Kidney tubule cell (primary cell): ENCODE results near the gene SSTR1.

Source experiments
- DNase-seq: peaks from one replicate; pipeline ENCODE4 v3.0.0-alpha.2; 2018; ENCODE audit warnings: low spot score

SSTR1 gene

DNA sequence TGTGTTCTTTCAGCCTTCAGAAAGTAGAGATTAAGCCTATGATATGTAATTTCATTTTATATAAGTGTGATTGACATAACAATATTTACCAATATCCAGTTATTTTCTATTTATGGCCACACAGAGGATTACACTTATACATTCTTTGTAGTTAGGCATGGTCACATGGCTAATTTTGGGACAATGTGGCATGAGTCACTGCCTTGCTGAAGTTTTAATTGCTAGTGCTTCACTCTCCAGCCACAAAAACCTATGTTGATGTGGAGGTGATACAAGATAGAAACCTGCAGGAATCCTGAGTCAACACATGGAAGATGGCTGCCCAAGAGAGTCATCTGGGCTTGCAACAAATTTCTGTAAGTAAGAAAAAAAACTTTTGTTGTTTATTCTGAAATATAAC, 31.2 kb downstream of the SSTR1 start:
- no peak for DNase-seq

DNA sequence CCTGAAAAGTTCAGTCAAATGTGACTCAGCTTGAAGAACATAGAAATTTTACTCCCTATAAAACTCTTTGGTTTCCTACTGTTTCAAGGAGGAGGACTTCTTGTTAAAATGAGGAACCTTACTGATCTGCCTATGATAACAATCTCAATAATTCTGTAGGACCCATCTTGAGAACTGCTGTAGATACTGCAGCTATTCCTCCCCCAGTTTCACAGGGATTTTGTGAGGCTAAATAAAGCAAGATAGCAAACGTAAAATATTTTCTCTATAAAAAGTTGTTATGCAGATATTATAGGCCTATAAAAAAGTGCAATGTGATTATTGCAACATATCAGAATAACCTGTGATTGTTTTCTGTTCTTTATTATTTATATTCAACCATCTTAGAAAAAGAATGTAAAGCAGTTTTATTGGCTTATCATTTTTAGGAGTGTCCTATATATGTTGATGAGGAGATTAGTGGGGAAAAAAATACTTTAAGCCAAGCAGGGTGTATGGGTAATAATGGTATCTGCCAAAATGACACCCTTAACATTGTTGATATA, 36.1 kb downstream of the SSTR1 start:
- DNase-seq = no peak

DNA sequence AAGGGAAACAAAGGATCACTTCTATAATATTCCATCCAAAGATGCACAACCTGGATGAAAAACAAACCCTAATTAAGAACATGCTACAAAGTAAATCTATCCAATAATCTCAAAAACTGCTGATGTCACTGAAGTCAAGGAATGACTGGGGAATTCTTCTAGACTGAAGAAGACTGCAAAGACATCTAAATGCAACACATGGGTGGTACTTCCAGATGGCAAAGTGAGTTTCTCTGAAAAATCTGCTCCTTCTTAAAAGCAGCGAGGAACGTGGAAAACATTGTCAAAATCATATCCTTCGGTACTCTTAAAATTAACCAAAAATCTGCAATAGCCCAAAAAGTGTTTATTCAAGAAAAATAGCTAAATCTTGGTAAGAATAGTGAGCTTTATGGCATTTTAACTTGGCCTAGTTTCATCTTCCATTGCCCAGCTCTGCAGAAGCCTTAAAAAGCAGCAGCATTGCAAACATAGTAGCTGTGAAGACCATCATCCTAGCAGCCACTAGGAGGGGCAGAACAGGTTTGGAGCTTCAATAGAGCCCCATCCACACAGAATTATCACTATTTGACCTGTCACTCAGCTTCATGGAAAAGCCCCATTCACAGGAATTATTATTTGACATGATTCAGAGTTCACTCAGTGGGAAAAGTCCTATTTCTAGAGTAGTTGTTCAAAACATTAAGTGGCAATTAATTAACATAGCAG, 40.8 kb downstream of the SSTR1 start:
- no peak for DNase-seq

DNA sequence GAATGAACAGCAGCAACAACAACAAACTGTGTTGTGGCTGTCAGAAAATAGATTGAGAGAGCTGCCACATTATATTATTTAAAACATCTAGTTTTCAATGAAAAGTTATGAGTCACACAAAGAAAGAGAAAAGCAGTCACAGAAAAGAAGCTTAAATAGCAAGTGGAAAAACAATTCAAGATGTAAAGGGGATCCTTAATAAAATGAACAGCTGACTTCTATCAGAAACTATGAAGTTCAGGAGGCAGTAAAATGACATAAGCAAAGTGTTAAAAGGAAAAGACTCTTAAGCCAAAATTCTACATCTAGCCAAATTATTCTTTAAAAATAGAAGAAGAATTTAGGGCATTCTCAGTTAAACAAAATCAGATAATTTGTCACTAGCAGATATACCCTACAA, 42.6 kb downstream of the SSTR1 start:
- no peak for DNase-seq

DNA sequence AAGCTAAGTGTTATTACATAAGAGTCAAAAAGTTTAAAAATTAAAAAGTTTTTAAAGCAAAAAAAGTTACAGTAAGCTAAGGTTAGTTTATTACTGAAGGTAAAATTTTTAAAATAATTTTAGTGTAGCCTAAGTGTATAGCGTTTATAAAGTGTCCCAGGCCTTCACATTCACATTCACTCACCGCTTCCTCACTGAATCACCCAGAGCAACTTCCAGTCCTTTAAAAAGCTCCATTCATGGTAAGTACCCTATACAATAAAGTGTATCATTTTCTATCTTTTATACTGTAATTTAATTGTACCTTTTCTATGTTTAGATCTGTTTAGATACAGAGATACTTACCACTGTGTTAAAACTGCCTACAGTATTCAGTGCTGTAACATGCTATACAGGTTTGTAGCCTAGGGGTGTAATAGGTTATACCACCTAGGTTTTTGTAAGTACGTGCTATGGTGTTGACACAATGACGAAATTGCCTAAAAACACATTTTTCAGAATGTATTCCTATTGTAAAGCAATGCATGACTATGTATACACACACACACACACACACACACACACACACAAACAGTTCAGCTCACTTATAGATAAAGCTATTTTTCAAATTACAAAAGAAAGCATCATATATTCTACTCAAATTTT, 44.5 kb downstream of the SSTR1 start:
- no peak for DNase-seq

DNA sequence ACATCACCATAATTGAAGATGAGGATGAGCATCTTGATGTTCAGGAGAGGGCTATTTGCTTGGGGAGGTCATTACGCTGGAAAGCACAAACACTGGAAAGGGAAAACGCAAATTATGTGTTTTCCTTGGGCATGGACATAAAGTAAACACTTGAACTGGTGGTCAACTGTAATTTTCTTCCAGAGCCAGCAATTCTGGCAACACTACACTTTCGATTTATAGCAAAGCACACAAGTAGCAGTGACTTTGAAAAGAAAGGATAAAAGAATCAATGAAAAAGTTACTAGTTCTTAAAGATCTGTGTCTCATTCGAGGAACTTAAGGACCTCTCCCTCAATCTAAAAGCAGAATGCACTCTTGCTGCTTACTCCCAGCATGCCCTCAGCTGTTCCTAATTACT, 46.0 kb downstream of the SSTR1 start:
- no peak for DNase-seq

DNA sequence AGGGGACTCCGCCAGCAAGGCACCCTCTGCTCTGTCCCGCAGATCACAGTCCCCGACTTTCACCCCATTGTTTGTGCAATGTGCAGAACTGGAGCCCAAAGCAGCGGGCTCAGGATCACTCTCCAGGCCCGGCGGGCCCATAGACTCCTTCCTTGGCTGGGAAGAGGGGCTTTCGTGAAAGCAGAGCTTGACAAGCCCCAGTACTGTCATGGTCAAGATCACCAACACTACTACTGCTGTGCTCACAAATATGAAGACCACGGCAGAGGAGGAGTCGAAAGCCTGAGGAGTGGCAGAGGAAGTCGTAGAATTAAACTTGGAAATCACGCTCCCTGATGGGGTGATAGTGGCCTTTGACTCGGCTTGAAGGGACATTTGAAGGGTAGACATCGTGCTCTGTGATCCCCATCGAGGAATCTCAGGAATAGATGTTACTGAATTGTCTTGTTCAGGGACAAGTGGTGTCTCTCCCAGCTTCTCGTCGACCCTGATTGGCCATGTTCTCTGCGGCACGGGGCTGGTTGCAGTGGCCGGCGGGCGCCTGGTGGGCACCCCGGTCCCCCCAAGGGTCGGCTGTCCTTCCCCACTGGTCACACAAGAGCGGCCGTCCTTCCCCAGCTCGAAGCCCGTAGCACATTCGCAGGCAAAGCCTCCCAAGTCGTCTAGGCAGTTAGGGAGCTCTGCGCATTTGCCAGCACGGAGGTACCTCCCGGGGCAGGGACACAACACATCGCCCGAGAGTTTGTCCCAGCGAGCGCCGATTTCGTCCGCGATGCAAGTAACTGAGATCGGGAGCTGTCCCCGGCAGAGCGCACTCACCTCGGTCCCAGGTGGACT, 47.1 kb downstream of the SSTR1 start:
- no peak for DNase-seq

DNA sequence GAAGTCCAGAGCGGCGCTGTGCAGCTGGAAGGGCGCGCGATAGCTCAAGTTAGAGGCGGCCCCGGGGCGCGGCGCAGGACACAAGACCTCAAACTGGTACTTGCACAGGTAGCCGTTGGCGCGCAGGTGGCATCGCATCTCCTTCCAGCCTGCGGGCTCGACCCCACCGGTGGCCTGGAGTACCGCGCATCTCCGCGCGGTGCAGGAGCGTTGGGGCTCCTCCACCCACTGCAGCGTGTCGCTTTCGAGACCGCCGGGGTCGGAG, 47.6 kb downstream of the SSTR1 start:
- peak; percentile 18 for DNase-seq

DNA sequence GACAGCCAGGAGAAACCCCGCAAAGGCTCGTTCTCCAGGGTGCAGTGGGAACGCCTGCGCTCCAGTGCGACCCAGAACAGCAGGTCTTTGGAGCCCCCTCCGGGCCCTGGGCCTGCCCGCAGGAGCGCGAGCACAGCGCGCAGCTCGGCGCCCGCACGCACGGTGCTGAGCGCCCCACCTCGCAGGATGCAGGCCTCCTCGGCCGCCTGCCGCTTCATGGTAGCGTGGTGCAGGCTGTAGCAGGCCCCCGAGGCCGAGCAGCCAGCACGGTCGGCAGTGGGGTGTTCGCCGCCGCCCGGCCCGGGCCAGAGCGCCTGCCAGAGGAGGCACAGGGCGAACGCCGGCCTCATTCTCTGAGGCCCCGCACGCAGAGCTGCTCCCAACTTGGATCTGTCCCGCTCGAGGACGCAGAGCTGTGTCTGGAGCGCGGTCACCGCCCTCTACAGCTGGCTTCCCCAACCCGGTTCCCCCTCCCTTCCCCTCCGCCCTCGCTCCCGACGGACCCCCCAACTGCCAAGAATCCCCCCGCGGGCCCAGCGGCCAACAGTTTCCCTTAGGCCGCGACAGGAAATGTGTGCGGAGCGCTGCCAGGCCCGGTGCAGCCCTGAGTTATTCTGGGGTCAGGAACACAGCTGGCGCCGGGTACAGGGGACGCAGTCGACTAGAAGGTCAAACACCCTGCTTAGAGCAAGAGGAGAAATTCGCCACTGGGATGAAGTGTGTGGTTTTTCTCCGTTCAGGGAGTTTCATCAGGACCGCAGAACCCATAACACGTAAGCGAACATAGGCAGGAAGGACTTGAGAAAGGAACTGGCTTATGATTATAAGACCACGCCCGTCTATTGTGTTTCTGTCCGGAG, 48.2 kb downstream of the SSTR1 start, which contains the start of gene CLEC14A:
Gene CLEC14A, minus strand, starts transcription at position 421 of the 860 bp plus-strand sequence. Its CDS starts 71 bp downstream, at position 350.
- no peak for DNase-seq

DNA sequence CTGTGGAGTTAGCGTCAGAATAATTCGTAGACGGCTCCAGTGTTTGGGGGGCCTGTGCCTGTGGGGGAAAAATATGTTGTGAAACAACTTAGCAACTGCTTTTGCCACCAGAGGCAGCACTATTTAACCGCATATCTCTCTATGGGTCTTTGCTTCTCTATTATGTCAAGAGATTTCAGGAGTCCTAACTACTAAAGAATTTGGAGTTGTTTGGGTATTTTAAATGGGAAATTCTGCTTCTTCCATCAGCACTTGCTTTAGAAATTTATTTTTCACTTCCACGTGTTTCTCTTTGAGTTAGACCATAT, 48.8 kb downstream of the SSTR1 start:
- DNase-seq = no peak

DNA sequence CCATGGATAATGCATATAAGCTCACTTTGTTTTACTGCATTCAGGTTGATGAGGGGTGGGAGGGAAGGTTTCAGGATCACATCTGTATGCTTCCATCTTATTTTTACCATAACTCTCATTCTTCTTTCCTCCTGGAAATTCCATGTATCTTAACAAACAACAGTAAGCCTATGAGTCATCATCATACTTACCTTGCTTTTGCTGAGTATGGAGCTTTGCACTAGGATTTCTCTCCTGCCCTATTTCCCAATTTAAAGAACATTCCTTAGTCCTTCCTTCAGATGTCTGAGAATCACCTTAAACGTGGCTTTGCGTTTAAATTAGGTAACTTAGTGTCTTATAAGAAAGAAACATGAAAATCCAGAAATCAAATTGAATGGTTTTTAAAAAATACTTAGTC, 49.8 kb downstream of the SSTR1 start:
- DNase-seq = peak; percentile 38

DNA sequence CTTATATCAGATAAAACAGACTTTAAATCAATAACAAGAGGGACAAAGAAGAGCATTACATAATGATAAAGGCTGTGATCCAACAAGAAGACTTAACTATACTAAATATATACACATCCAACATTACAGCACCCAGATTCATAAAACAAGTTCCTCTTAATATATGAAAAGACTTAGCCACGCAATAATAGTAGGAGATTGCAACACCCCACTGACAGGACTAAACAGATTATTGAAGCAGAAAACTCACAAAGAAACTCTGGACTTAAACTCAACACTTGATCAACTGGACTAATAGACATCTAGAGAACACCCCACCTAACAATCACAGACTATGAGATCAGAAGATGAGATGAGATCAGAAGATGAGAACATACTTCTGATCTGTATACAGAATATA, 53.9 kb downstream of the SSTR1 start:
- DNase-seq = no peak
